ENCODE measurements around the gene CYP11A1.

CYP11A1 gene

GRCh38 chr15:74301583-74302361, 65.7 kb downstream of the CYP11A1 start:
- DNase-seq (ENCODE audit: low read depth, low spot score): no peak

- DNase-seq (ENCODE audit: low read depth, low spot score): no peak
Observed at GRCh38 chr15:74300057-74300795, 67.2 kb downstream of the CYP11A1 start.

GRCh38 chr15:74297887-74298286, 69.6 kb downstream of the CYP11A1 start:
- no peak for DNase-seq (ENCODE audit: low read depth, low spot score)

GRCh38 chr15:74295800-74296199, 71.6 kb downstream of the CYP11A1 start:
- no peak for DNase-seq (ENCODE audit: low read depth, low spot score)

GRCh38 chr15:74294010-74294409, 73.4 kb downstream of the CYP11A1 start:
- DNase-seq (ENCODE audit: low read depth, low spot score): no peak

- no peak for DNase-seq (ENCODE audit: low read depth, low spot score)
Observed at GRCh38 chr15:74293021-74293810, 74.2 kb downstream of the CYP11A1 start.

GRCh38 chr15:74291101-74292071, 76.1 kb downstream of the CYP11A1 start:
- peak; percentile 82 for DNase-seq (ENCODE audit: low read depth, low spot score)

GRCh38 chr15:74290645-74291044, 76.8 kb downstream of the CYP11A1 start:
- no peak for DNase-seq (ENCODE audit: low read depth, low spot score)

- no peak for DNase-seq (ENCODE audit: low read depth, low spot score)
Observed at GRCh38 chr15:74289671-74290070, 77.8 kb downstream of the CYP11A1 start.

All from iPS DF 19.7 (cell line).